NCI-H1930 (cell line): ENCODE measurements around the gene PTPRA.
"Not testable (repeated sequence)": the region's sequence is repeated elsewhere in the genome, so short reads cannot be mapped to it uniquely, and the experiment has no call there.

Experiments
- DNase-seq, 2 experiments: peaks; one replicate each; lab custom pipeline; 2025; lab: John Stamatoyannopoulos, UW

The PTPRA gene

GRCh38 chr20:3074812-3075211 is 201.5 kb downstream of the PTPRA start:
- DNase-seq = no peak

GRCh38 chr20:3075315-3075714 is 202.0 kb downstream of the PTPRA start:
- not testable (repeated sequence) for DNase-seq

DNA sequence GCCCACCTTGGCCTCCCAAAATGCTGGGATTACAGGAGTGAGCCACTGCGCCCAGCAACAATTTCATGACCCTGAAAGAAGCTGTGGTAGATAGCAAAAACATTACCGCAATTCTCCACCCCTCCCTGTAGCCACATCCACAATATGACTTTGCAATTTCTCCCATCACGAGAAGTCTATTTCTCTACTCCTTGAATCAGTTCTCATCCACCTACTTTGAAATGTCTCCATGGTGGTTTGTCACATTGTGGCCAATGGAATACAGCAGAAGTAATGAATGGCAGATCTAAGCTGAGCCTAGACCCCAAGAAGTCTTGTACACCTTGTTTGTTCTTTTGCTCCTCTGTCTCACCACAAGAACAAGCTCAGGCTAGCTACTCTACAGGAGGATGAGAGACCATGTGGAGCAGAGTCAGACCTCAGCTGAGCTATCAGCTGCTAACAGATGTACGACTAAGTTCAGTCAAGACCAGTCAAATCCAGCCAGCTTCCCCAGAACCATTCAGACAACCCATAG is 204.4 kb downstream of the PTPRA start:
- no peak for DNase-seq

DNA sequence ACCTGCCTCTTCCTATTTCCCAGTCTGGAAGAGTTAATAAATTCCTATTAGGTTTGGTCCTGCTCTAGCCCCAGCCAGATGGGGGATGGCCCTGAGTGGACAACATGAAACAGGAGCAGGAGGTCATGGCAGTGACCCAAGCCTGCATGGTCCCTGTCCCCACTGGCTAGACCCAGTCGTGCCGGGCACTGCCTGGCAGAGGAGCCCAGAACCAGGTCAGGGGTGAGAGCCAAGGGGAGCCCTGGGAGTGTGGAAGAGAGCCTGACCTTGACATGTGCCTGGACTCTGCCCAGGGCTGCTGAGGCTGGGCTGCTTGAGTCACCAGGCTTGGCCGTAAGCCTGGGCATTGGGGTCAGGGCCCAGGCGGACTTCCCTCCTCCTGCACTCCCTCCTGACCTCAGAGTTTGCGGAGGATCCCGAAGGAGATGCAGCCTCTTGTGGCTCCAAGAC is 207.7 kb downstream of the PTPRA start:
- no peak for DNase-seq

GRCh38 chr20:3081641-3082040 is 208.4 kb downstream of the PTPRA start:
- DNase-seq = no peak

GRCh38 chr20:3082306-3082951 is 209.1 kb downstream of the PTPRA start:
- DNase-seq = no peak

DNA sequence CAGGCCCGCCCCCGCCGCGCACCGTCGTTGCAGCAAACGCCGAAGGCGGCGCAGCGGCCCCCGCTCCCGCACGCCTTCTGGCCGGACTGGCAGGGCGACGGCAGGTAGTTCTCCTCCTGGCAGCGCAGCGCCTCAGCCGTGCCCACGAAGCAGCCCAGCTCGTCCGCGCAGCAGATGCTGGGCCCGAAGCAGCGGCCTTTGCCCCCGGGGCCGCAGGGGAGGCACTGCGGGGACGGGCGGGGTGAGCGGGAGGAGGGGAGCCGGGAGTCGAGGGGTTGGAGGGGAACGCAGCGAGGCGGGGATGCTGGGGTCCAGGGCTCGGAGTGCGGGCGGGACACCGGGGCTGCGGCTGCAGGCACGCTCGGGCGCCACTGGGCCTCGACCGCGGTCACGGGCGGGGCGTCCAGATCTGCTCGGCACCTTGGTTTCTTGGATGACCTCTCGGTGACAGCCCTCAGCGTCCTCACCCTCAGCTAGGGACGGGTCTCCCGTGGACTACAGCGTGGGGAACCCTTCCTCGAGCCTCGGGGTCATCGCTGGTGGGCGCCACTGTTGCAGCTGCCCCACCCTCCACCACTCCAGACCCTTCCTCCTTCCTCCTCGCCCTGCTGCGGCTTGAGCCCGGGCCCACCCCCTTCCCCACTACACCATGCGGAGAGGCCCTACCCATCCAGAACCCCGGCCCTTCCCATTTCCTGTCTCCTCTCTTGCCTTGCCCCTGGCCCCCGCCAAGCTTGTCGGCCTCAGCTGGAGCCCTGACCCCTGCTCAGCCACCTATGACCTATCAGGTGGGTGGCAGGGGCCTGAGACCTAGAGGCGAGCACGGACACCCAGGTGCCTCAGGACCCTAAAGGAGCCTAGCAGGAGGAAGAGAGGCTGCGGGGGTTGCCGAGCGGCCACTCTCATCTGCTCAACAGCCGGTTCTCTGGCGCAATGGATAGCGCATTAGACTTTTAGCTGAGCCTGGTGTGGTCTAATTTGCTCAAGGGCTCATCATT is 210.0 kb downstream of the PTPRA start:
- DNase-seq = no peak

DNA sequence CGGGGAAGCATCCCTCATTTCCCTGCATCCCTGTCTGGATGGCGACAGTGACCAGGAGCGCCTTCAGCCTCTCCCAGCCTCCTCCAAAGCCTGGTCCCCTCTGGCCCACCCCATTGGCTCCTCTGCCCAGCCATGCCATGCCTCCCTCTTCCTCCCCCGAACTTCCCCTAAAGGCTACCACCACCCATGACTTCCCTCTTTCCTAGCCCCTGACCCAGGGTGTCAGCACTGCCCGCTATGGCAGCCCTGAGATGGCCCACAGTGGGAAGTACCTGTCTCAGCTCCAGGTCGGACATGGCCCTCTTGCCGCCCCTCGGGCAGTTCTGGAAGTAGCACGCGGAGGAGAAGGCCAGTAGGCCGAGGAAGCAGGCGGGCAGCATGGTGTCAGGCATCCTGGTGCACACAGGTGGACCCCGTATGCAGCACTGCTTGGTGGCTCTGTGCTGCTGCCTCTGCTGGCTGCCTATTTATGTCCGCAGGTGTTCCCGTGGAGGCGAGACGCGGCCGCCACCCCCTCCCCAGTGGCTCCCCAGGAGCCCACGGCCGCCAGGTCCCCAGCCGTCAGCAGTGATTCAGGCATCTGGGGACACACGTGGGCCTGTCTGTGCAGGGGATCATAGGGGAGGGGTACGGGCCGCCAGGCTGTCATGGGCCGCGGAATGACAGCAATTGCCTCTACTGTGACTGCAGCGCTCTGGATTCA is 211.2 kb downstream of the PTPRA start, which contains the start of gene AVP:
TSS of gene AVP (minus strand) at position 442 of the 703 bp plus-strand sequence. CDS start at position 392, 50 bp downstream.
- no peak for DNase-seq

DNA sequence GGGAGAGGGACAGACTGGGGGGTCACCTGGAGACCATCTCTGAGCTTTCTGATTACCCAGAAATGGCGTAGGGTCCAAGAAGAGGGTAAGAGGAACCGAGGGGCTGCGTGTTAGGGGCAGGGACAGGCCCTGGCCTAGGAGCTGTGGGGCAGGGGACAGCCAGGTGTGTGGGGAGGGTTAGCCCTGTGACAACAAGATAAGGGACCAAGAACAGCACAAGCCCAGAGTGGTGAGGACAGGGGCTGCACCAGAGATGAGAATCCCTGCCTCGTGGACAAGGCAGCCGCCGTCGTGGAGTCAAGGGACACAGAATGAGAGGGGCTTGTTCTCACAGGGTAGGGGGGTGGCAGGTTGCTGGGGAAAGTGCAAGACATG is 211.7 kb downstream of the PTPRA start:
- DNase-seq = no peak

DNA sequence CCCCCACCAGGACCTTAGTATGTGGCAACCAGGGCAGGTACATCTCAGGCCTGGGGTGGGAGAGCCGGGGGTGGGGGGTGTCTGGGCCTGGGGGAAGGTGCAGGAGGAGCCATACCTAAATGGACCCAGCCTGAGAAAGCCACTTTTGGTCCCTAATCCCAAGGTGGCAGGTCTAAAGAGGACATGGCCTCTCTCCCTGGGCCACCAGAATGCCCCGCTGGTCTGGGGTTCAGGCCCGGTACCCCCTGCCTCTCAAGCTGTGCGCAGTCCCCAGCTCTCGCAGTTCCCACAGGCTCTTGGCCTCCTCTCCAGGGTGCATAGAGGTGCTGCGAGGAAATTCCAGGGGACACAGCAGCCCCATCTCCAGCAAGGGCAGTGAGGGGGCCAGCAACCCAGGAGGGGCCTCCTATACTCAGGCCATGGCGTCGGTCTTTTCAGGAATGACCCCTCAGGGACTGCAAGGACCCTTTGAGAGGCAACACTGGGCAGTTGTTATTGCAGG is 212.3 kb downstream of the PTPRA start:
- no peak for DNase-seq

DNA sequence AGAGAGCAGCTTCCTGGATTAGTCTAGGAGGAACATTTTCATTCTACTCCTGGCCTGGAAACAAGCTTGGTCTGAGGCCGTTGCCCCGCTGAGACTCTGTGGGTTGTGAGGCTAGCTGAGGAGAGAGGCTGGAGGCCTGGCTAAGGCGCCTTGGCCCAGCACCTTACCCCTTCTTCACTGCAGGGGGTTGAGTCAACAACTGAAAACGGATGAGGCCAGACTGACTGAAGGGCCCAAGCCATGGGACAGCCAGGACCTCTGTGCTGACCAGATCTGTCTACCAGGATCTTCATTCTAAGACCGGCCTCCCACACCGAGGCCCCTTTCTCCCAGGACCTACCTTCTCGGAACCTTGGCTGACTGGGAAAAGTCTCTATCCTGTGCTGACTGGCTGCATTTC is 214.8 kb downstream of the PTPRA start:
- DNase-seq = no peak
